Hepatocyte (in vitro differentiated cells): ENCODE measurements around the gene REP15. TPM values are rescaled to one million over a fixed set of nuclear protein-coding genes. Genes with fewer than 3 reads are reported as not detected.

Experiments
- DNase-seq: peaks from one replicate; pipeline ENCODE4 v3.0.0-alpha.2; 2016; ENCODE audit warnings: low spot score
- H2AFZ ChIP-seq: fragments of 200-600 bp; sonication (generic); 2 replicates; pipeline ENCODE4 v1.6.0; 2016; ENCODE audit warnings: antibody characterized with exemption, mild to moderate bottlenecking
- H3K27ac ChIP-seq: fragments of 200-600 bp; sonication (generic); 2 replicates; pipeline ENCODE4 v1.5.1; 2016; ENCODE audit warnings: mild to moderate bottlenecking
- H3K27me3 ChIP-seq: fragments of 200-600 bp; sonication (generic); 2 replicates; pipeline ENCODE4 v1.6.1; 2016
- H3K36me3 ChIP-seq: fragments of 200-600 bp; sonication (generic); replicated peaks from 2 replicates; pipeline ENCODE4 v1.5.1; 2016; ENCODE audit warnings: low read depth; ENCODE audit not compliant: insufficient read depth
- H3K4me1 ChIP-seq: fragments of 200-600 bp; sonication (generic); 2 replicates; pipeline ENCODE4 v1.5.1; 2016; ENCODE audit warnings: mild to moderate bottlenecking, moderate library complexity; ENCODE audit not compliant: insufficient read depth
- H3K4me2 ChIP-seq: fragments of 200-600 bp; sonication (generic); 2 replicates; pipeline ENCODE4 v1.6.0; 2016
- H3K4me3 ChIP-seq: fragments of 200-600 bp; sonication (generic); 2 replicates; pipeline ENCODE4 v1.5.1; 2016; ENCODE audit warnings: mild to moderate bottlenecking
- H3K79me2 ChIP-seq: fragments of 200-600 bp; sonication (generic); 2 replicates; pipeline ENCODE4 v1.6.0; 2017; ENCODE audit warnings: mild to moderate bottlenecking
- H3K9me2 ChIP-seq: fragments of 200-600 bp; sonication (generic); replicated peaks from 2 replicates; pipeline ENCODE4 v1.6.0; 2017; ENCODE audit warnings: mild to moderate bottlenecking; ENCODE audit not compliant: insufficient read depth
- H3K9me3 ChIP-seq: fragments of 200-600 bp; sonication (generic); 2 replicates; pipeline ENCODE4 v1.5.1; 2016; ENCODE audit warnings: low read depth, mild to moderate bottlenecking
- H4K20me1 ChIP-seq: fragments of 200-600 bp; sonication (generic); 2 replicates; pipeline ENCODE4 v1.6.0; 2016; ENCODE audit warnings: mild to moderate bottlenecking; ENCODE audit not compliant: insufficient read depth, poor library complexity, severe bottlenecking
- EZH2 ChIP-seq: fragments of 200-600 bp; sonication (generic); IDR thresholded peaks from 2 replicates; pipeline ENCODE4 v1.6.1; 2016; ENCODE audit warnings: antibody characterized with exemption, mild to moderate bottlenecking, borderline replicate concordance
- EZH2phosphoT487 ChIP-seq: fragments of 200-600 bp; sonication (generic); IDR thresholded peaks from one replicate; pipeline ENCODE4 v1.6.1; 2018; ENCODE audit warnings: antibody characterized with exemption, mild to moderate bottlenecking, low read depth, moderate library complexity; ENCODE audit not compliant: unreplicated experiment, severe bottlenecking
- WGBS: methylation state at CpG from one replicate; pipeline ENCODE4 v1.1.6; 2016; ENCODE audit warnings: low lambda C conversion rate; ENCODE audit errors: missing lambda C conversion rate; 5-methylcytosine and 5-hydroxymethylcytosine counted together
- polyA plus RNA-seq: library from polyadenylated mRNA; unstranded; fragments of >200 nt; fragmentation: Nextera tagmentation; extraction: Ambion mirVana; gene quantifications from 2 replicates; pipeline ENCODE4 v1.2.1, GENCODE V29; 2016
- total RNA-seq: library from RNA; depleted of rRNA; stranded (reverse); fragments of >200 nt; gene quantifications from 2 replicates; pipeline ENCODE4 v1.2.3, GENCODE V29; 2014
- TF ChIP-seq, protein P1 (sequence below): fragments of 200-600 bp; sonication (generic); IDR thresholded peaks from 2 replicates; pipeline ENCODE4 v1.5.1; 2016; ENCODE audit warnings: antibody characterized with exemption, mild to moderate bottlenecking; ENCODE audit not compliant: poor library complexity

The REP15 gene
- total and polyA plus RNA-seq, 2 experiments from 2014 or later = 1.2 to 4.7 TPM

GRCh38 chr12:27695556-27696292 is 523 bp upstream of the REP15 start:
- Histone ChIP-seq H3K9me2 (no peaks in the 10 kb centered on the region), H3K9me3 (no peaks in the 10 kb centered on the region), H3K4me2 (peak overlapping the region; percentile 28), H3K79me2 (no peaks in the 10 kb centered on the region), H3K27ac (peak overlapping the region; percentile 49), H3K4me1 (peaks cover 19% of the 10 kb centered on the region), H4K20me1 (no peaks in the 10 kb centered on the region), H3K36me3 (no peaks in the 10 kb centered on the region), H3K27me3 (no peaks in the 10 kb centered on the region), H2AFZ (no peak overlapping the region), H3K4me3 (no peak overlapping the region)
- no peak for DNase-seq
- no peak for TF ChIP-seq EZH2phosphoT487
- 83% methylated on average over 6 of the region's 6 CpGs for WGBS

DNA sequence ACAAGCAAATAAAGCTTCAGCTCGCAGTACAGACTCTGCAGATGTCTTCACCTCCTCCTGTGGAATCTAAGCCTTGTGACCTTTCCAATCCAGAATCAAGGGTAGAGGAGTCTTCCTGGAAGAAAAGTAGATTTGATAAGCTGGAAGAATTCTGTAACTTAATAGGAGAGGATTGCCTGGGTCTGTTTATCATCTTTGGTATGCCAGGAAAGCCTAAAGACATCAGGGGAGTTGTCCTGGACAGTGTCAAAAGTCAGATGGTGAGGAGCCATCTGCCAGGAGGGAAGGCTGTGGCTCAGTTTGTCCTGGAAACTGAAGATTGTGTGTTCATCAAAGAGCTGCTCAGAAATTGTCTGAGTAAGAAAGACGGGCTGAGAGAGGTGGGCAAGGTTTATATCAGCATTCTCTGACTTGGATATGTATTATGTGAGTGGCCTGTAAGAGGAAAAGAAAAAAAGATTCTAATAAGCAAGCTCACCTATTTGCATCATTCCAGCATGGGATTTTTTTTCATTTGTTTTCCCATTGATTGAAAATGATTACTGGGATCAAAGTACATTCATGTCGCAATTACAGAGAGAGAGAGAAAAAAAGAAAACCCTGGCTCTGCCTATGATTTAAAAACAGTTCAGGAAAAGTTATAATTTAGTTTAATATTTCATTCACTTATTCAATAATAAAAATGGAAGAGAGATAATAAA is 767 bp downstream of the REP15 start:
- Histone ChIP-seq H3K79me2 (no peaks in the 10 kb centered on the region), H3K4me3 (no peak overlapping the region), H3K27ac (peak overlapping the region; percentile 49), H2AFZ (no peak overlapping the region), H3K9me3 (no peaks in the 10 kb centered on the region), H3K9me2 (no peaks in the 10 kb centered on the region), H3K4me1 (peaks cover 19% of the 10 kb centered on the region), H3K36me3 (no peaks in the 10 kb centered on the region), H3K4me2 (peak overlapping the region; percentile 28), H3K27me3 (no peaks in the 10 kb centered on the region), H4K20me1 (no peaks in the 10 kb centered on the region)
- 58% methylated on average over 3 of the region's 3 CpGs for WGBS
- DNase-seq = peak; percentile 35
- TF ChIP-seq, protein P1, sequence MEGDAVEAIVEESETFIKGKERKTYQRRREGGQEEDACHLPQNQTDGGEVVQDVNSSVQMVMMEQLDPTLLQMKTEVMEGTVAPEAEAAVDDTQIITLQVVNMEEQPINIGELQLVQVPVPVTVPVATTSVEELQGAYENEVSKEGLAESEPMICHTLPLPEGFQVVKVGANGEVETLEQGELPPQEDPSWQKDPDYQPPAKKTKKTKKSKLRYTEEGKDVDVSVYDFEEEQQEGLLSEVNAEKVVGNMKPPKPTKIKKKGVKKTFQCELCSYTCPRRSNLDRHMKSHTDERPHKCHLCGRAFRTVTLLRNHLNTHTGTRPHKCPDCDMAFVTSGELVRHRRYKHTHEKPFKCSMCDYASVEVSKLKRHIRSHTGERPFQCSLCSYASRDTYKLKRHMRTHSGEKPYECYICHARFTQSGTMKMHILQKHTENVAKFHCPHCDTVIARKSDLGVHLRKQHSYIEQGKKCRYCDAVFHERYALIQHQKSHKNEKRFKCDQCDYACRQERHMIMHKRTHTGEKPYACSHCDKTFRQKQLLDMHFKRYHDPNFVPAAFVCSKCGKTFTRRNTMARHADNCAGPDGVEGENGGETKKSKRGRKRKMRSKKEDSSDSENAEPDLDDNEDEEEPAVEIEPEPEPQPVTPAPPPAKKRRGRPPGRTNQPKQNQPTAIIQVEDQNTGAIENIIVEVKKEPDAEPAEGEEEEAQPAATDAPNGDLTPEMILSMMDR = no peak
- TF ChIP-seq EZH2phosphoT487 (no peak), EZH2 (no peak)

GRCh38 chr12:27703720-27704452 is 7.6 kb downstream of the REP15 start:
- TF ChIP-seq EZH2 (no peak), EZH2phosphoT487 (no peak)
- TF ChIP-seq, protein P1 = peak; percentile 80
- Histone ChIP-seq H3K9me3 (no peaks in the 10 kb centered on the region), H2AFZ (no peak overlapping the region), H3K36me3 (no peaks in the 10 kb centered on the region), H3K4me3 (no peak overlapping the region), H4K20me1 (no peaks in the 10 kb centered on the region), H3K4me1 (no peaks in the 10 kb centered on the region), H3K27me3 (no peaks in the 10 kb centered on the region), H3K79me2 (no peaks in the 10 kb centered on the region), H3K9me2 (no peaks in the 10 kb centered on the region), H3K27ac (no peak overlapping the region), H3K4me2 (no peak overlapping the region)
- peak; percentile 85 for DNase-seq
- 15% methylated on average over 4 of the region's 4 CpGs for WGBS
